ENCODE data around the gene ATP11C. TPM values are rescaled to one million over a fixed set of nuclear protein-coding genes. Genes with fewer than 3 reads are reported as not detected.

ATP11C gene
- polyA plus RNA-seq, 3 donors: 1.6 to 6.7 (median 2.5) TPM

DNA sequence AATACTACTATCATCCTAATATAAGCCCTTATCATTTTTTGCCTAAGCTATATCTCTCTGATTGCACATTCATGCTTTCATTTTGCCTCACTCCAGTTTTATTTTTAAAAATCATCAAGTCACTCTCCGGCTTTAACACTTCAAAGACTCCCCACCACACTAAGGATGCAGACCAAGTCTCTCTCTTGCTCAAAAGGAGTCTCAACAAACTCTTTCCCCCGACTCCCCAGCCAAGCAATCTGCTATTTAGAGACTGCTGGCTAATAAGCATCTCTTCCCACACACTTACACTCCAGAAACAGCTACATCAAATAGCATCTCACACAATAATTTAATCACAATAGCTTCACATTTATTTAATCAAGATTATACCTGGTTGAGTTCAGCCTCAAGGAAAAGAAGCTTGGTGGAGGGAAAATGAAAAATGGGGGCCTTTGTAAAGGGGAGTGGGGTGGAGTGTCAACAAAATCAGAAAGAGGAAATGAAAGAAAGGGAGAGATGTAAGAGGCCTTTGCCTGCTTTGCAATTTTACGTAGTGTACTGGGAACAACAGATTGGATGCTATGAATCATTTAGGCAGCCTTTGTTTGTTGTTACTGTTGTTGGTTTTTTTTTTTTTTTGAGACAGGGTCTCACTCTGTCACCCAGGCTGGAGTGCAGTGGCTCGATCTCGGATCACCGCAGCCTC lies 120.8 kb downstream of the ATP11C start:
- Mint-ChIP-seq H3K27me3 (ENCODE audit: low read depth in 3 of 3) (no peaks in the 10 kb centered on the region), H3K4me1 (peaks cover 4% of the 10 kb centered on the region), H3K36me3 (peaks cover 16 to 31% of the 10 kb centered on the region in 2 donors), H3K4me3 (no peak overlapping the region), H3K27ac (peak overlapping the region in 1 of 7 donors; percentile 31), H3K9me3 (no peaks in the 10 kb centered on the region)
- 100% methylated on average over 1 of the region's 6 CpGs for WGBS (ENCODE audit: insufficient coverage)
- peak in 1 of 3 donors; percentile 4 for DNase-seq
- H4K20me1 ChIP-seq (ENCODE audit: insufficient read depth, low read length): no peaks in the 10 kb centered on the region
- peaks cover 9 to 10% of the 10 kb centered on the region in 2 donors for H3K36me3 ChIP-seq (replicated peaks in 1 of 2; ENCODE audit: control insufficient read depth in 1 of 2, insufficient read depth in 2 of 2, low read length in 2 of 2)
- H3K27ac ChIP-seq (ENCODE audit: low read depth in 1 of 2, low read length in 2 of 2): no peak overlapping the region
- intact Hi-C loops (cut with micrococcal nuclease): no loop called here
- H3K9me3 ChIP-seq (replicated peaks in 1 of 2; ENCODE audit: control insufficient read depth in 1 of 2, insufficient read depth in 1 of 2, low read length in 2 of 2): no peaks in the 10 kb centered on the region
- no peak overlapping the region for H3K9ac ChIP-seq (ENCODE audit: insufficient read depth, low read length, poor library complexity, severe bottlenecking)
- H3K4me1 ChIP-seq (ENCODE audit: control insufficient read depth in 1 of 2, insufficient read depth in 2 of 2, low read length in 2 of 2): no peaks in the 10 kb centered on the region
- no peaks in the 10 kb centered on the region for H3K27me3 ChIP-seq (ENCODE audit: control insufficient read depth in 2 of 2, insufficient read depth in 2 of 2, low read length in 2 of 2)
- H3K79me2 ChIP-seq (ENCODE audit: insufficient read depth, low read length): no peaks in the 10 kb centered on the region
- H2AFZ ChIP-seq (ENCODE audit: insufficient read depth, low read depth, low read length, poor library complexity, severe bottlenecking): no peak overlapping the region
- no peak overlapping the region for H3K4me3 ChIP-seq (replicated peaks in 1 of 3; ENCODE audit: low read depth in 2 of 3, low read length in 3 of 3)
- TF ChIP-seq, protein P1, sequence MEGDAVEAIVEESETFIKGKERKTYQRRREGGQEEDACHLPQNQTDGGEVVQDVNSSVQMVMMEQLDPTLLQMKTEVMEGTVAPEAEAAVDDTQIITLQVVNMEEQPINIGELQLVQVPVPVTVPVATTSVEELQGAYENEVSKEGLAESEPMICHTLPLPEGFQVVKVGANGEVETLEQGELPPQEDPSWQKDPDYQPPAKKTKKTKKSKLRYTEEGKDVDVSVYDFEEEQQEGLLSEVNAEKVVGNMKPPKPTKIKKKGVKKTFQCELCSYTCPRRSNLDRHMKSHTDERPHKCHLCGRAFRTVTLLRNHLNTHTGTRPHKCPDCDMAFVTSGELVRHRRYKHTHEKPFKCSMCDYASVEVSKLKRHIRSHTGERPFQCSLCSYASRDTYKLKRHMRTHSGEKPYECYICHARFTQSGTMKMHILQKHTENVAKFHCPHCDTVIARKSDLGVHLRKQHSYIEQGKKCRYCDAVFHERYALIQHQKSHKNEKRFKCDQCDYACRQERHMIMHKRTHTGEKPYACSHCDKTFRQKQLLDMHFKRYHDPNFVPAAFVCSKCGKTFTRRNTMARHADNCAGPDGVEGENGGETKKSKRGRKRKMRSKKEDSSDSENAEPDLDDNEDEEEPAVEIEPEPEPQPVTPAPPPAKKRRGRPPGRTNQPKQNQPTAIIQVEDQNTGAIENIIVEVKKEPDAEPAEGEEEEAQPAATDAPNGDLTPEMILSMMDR (IDR thresholded peaks at IDR 0.05): no peak
- H3K4me2 ChIP-seq (replicated peaks; ENCODE audit: extremely low read depth, low read length, poor library complexity, severe bottlenecking): no peak overlapping the region

DNA sequence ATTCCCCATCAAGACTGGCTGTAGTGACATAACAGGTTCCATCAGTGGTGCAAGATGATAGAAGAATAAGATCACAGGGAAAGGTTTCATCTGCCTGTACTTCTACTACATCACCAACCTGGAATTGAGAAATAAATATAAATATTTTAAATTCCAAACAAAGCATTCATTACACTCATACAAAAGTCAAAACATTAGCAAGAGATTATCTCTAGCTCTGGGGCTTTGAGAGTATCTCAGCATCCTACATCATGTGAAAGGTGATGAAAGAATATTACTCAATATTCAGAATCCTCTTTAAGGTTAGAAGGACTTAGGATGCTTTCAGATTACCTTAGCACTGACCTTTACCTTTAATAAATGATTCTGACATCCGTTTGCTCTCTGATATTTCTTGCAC lies 128.4 kb downstream of the ATP11C start:
- no peak overlapping the region for H3K27ac ChIP-seq (ENCODE audit: low read depth in 1 of 2, low read length in 2 of 2)
- H3K9ac ChIP-seq (ENCODE audit: insufficient read depth, low read length, poor library complexity, severe bottlenecking): no peak overlapping the region
- TF ChIP-seq, protein P1 (IDR thresholded peaks at IDR 0.05): no peak
- no peaks in the 10 kb centered on the region for H3K79me2 ChIP-seq (ENCODE audit: insufficient read depth, low read length)
- H3K4me1 ChIP-seq (ENCODE audit: control insufficient read depth in 1 of 2, insufficient read depth in 2 of 2, low read length in 2 of 2): no peaks in the 10 kb centered on the region
- H4K20me1 ChIP-seq (ENCODE audit: insufficient read depth, low read length): no peaks in the 10 kb centered on the region
- WGBS (ENCODE audit: insufficient coverage): no CpG with 5 or more reads among the region's 1 CpG
- no peak overlapping the region for H3K4me2 ChIP-seq (replicated peaks; ENCODE audit: extremely low read depth, low read length, poor library complexity, severe bottlenecking)
- H3K36me3 ChIP-seq (replicated peaks in 1 of 2; ENCODE audit: control insufficient read depth in 1 of 2, insufficient read depth in 2 of 2, low read length in 2 of 2): peaks cover 24 to 38% of the 10 kb centered on the region in 2 donors
- H3K9me3 Mint-ChIP-seq: no peaks in the 10 kb centered on the region
- H3K36me3 Mint-ChIP-seq: peaks cover 26 to 36% of the 10 kb centered on the region in 2 donors
- intact Hi-C loops (cut with micrococcal nuclease): no loop called here
- no peak for DNase-seq
- no peaks in the 10 kb centered on the region for H3K27me3 ChIP-seq (ENCODE audit: control insufficient read depth in 2 of 2, insufficient read depth in 2 of 2, low read length in 2 of 2)
- H3K27ac Mint-ChIP-seq: no peak overlapping the region
- H3K9me3 ChIP-seq (replicated peaks in 1 of 2; ENCODE audit: control insufficient read depth in 1 of 2, insufficient read depth in 1 of 2, low read length in 2 of 2): no peaks in the 10 kb centered on the region
- H3K4me1 Mint-ChIP-seq: no peaks in the 10 kb centered on the region
- no peak overlapping the region for H3K4me3 Mint-ChIP-seq
- H3K4me3 ChIP-seq (replicated peaks in 1 of 3; ENCODE audit: low read depth in 2 of 3, low read length in 3 of 3): no peak overlapping the region
- H3K27me3 Mint-ChIP-seq (ENCODE audit: low read depth in 3 of 3): no peaks in the 10 kb centered on the region
- no peak overlapping the region for H2AFZ ChIP-seq (ENCODE audit: insufficient read depth, low read depth, low read length, poor library complexity, severe bottlenecking)
